ENCODE measurements around the gene CRISPLD2.

The CRISPLD2 gene

DNA sequence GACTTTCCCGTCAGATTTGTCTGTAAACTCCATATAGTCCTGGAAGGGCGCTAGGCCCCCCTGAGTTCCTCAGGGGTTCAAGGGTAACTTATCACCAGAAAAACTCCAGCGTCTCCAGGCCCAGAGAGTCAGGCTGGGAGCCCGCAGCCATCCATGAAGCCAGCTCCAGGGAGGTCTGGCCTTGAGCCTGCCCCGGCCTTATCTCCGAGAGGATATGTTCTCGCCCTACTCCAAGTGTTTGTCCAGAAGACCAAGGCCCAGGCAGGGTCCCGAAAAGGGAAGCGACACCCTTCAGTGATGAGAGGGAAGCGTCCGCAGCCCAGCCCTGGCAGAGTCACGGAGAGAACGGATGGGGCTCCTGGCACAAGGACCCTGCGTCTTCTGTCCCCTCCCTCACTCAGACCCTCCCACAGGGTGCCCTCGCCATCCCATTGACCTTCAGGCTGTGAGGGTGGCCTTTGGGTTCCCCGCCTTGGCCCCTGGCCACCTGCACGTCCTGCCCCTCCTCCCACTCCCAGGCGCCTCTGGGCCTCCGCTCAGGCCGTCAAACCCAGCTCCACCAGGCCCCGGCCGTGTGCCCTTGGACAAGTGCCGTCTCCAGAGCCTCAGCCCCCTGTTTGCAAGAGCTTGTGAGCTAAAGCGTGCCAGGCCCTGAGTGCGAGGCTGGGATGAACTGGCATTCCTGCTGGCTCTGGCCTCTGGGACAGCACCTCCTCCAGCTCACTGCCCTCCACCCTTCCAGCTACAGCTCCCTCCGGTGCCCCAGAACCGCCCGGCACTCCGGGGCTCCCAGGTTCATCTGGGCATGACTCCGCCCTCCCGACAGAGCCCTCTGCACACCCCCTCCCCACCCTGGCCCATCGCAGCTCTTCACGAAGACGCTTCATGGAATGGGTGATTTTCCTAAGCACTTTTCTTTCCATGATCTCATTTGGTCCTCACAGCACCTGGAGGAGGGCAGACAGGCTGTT is 108.1 kb downstream of the CRISPLD2 start:
- Histone ChIP-seq H2AFZ (ENCODE audit: low read depth, low read length) (no peak overlapping the region), H3K9ac (ENCODE audit: low read length) (no peak overlapping the region), H3K27me3 (ENCODE audit: low read depth, low read length) (no peaks in the 10 kb centered on the region), H3K4me3 (ENCODE audit: low read length) (no peak overlapping the region), H3K79me2 (ENCODE audit: low read length) (no peaks in the 10 kb centered on the region), H3K27ac (ENCODE audit: low read length) (no peak overlapping the region), H3K4me1 (ENCODE audit: low read length) (no peaks in the 10 kb centered on the region), H3K9me3 (ENCODE audit: insufficient read depth, low read length) (no peaks in the 10 kb centered on the region), H3K36me3 (replicated peaks; ENCODE audit: low read depth, low read length) (no peaks in the 10 kb centered on the region), H3K4me2 (ENCODE audit: low read length) (no peak overlapping the region), H4K20me1 (ENCODE audit: insufficient read depth, low read length) (no peaks in the 10 kb centered on the region)
- no peak for TF ChIP-seq EZH2phosphoT487 (IDR thresholded peaks at IDR 0.05; ENCODE audit: low read depth)
- TF ChIP-seq, protein P1, sequence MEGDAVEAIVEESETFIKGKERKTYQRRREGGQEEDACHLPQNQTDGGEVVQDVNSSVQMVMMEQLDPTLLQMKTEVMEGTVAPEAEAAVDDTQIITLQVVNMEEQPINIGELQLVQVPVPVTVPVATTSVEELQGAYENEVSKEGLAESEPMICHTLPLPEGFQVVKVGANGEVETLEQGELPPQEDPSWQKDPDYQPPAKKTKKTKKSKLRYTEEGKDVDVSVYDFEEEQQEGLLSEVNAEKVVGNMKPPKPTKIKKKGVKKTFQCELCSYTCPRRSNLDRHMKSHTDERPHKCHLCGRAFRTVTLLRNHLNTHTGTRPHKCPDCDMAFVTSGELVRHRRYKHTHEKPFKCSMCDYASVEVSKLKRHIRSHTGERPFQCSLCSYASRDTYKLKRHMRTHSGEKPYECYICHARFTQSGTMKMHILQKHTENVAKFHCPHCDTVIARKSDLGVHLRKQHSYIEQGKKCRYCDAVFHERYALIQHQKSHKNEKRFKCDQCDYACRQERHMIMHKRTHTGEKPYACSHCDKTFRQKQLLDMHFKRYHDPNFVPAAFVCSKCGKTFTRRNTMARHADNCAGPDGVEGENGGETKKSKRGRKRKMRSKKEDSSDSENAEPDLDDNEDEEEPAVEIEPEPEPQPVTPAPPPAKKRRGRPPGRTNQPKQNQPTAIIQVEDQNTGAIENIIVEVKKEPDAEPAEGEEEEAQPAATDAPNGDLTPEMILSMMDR (IDR thresholded peaks at IDR 0.05; ENCODE audit: low read depth, low read length): no peak

GRCh38 chr16:84928679-84929420 is 109.1 kb downstream of the CRISPLD2 start:
- H3K4me3 ChIP-seq (ENCODE audit: low read length): no peak overlapping the region
- no peak overlapping the region for H2AFZ ChIP-seq (ENCODE audit: low read depth, low read length)
- TF ChIP-seq, protein P1 (IDR thresholded peaks at IDR 0.05; ENCODE audit: low read depth, low read length): no peak
- TF ChIP-seq EZH2phosphoT487 (IDR thresholded peaks at IDR 0.05; ENCODE audit: low read depth): no peak
- no peak overlapping the region for H3K4me2 ChIP-seq (ENCODE audit: low read length)
- no peaks in the 10 kb centered on the region for H3K27me3 ChIP-seq (ENCODE audit: low read depth, low read length)
- no peaks in the 10 kb centered on the region for H3K36me3 ChIP-seq (replicated peaks; ENCODE audit: low read depth, low read length)
- H3K79me2 ChIP-seq (ENCODE audit: low read length): no peaks in the 10 kb centered on the region
- no peak overlapping the region for H3K9ac ChIP-seq (ENCODE audit: low read length)
- H3K9me3 ChIP-seq (ENCODE audit: insufficient read depth, low read length): no peaks in the 10 kb centered on the region
- H3K27ac ChIP-seq (ENCODE audit: low read length): no peak overlapping the region
- no peaks in the 10 kb centered on the region for H4K20me1 ChIP-seq (ENCODE audit: insufficient read depth, low read length)
- no peaks in the 10 kb centered on the region for H3K4me1 ChIP-seq (ENCODE audit: low read length)

GRCh38 chr16:84929421-84930297 is 109.9 kb downstream of the CRISPLD2 start:
- no peak overlapping the region for H3K9ac ChIP-seq (ENCODE audit: low read length)
- no peak overlapping the region for H3K27ac ChIP-seq (ENCODE audit: low read length)
- no peak overlapping the region for H2AFZ ChIP-seq (ENCODE audit: low read depth, low read length)
- no peaks in the 10 kb centered on the region for H3K79me2 ChIP-seq (ENCODE audit: low read length)
- no peaks in the 10 kb centered on the region for H3K4me1 ChIP-seq (ENCODE audit: low read length)
- H3K27me3 ChIP-seq (ENCODE audit: low read depth, low read length): no peaks in the 10 kb centered on the region
- no peak for TF ChIP-seq EZH2phosphoT487 (IDR thresholded peaks at IDR 0.05; ENCODE audit: low read depth)
- TF ChIP-seq, protein P1 (IDR thresholded peaks at IDR 0.05; ENCODE audit: low read depth, low read length): no peak
- no peaks in the 10 kb centered on the region for H3K9me3 ChIP-seq (ENCODE audit: insufficient read depth, low read length)
- no peaks in the 10 kb centered on the region for H3K36me3 ChIP-seq (replicated peaks; ENCODE audit: low read depth, low read length)
- H3K4me2 ChIP-seq (ENCODE audit: low read length): no peak overlapping the region
- H4K20me1 ChIP-seq (ENCODE audit: insufficient read depth, low read length): no peaks in the 10 kb centered on the region
- no peak overlapping the region for H3K4me3 ChIP-seq (ENCODE audit: low read length)

All from OCI-LY3 (cell line).